MG63 (cell line): ENCODE measurements around the gene LZTR1. TPM values are rescaled to one million over a fixed set of nuclear protein-coding genes. Genes with fewer than 3 reads are reported as not detected.
"Not testable (repeated sequence)": the region's sequence is repeated elsewhere in the genome, so short reads cannot be mapped to it uniquely, and the experiment has no call there.

ENCODE experiments used
- DNase-seq: peaks from one replicate; pipeline ENCODE4 v3.0.0-alpha.2; 2020
- H3K27me3 ChIP-seq: fragments of 250-450 bp; sonication (Bioruptor Pico); 2 replicates; pipeline ENCODE4 v1.5.1; 2020; ENCODE audit warnings: mild to moderate bottlenecking, moderate library complexity
- H3K36me3 ChIP-seq: fragments of 250-450 bp; sonication (Bioruptor Pico); 2 replicates; pipeline ENCODE4 v1.5.1; 2020; ENCODE audit warnings: mild to moderate bottlenecking, moderate library complexity
- H3K4me3 ChIP-seq: fragments of 250-450 bp; sonication (Bioruptor Pico); 2 replicates; pipeline ENCODE4 v1.5.1; 2020; ENCODE audit warnings: mild to moderate bottlenecking, moderate library complexity
- H3K9me3 ChIP-seq: fragments of 250-450 bp; sonication (Bioruptor Pico); 2 replicates; pipeline ENCODE4 v1.5.1; 2020; ENCODE audit warnings: mild to moderate bottlenecking, moderate library complexity
- total RNA-seq: library from RNA; depleted of rRNA; stranded (reverse); fragments of >200 nt; shearing (Covaris generic); gene quantifications from 2 replicates; pipeline ENCODE4 v1.2.3, GENCODE V29; 2014; ENCODE audit warnings: low replicate concordance

LZTR1 gene
- total RNA-seq, 1 experiment from 2014 or later: 25.3 TPM

DNA sequence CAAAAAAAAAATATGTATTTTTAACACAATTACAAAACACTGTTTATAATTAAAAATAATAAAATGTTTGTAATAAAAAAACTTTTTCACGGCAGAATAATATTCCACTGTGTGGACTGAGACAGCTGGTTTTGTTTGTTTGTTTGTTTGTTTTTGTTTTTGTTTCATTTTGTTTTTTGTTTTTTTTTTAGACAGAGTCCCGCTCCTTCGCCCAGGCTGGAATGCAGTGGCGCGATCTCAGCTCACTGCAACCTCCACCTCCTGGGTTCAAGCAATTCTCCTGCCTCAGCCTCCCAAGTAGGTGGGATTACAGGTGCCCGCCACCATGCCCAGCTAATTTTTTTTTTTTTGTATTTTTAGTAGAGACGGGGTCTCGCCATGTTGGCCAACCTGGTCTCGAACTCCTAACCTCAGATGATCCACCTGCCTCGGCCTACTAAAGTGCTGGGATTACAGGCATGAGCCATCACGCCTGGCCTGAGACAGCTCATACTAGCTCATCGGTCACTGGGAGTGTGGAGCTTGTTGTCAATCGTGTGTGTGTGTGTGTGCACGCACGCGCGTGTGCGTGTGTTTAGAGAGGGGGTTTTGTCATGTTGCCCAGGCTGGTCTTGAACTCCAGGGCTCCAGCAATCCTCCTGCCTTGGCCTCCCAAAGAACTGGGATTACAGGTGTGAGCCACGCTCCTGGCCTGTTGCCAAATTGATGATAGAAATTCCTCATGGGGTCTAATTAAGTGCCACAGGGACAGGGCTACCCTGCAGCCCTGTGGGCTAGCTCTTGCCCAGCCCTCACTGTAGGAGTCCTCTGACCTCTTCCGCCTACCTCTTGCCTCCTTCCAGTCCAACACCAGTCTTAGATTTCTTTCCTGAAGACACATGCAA, 22.3 kb upstream of the LZTR1 start:
- H3K4me3 ChIP-seq: no peak overlapping the region
- no peaks in the 10 kb centered on the region for H3K36me3 ChIP-seq
- DNase-seq: no peak
- H3K27me3 ChIP-seq: no peaks in the 10 kb centered on the region
- H3K9me3 ChIP-seq: no peaks in the 10 kb centered on the region

DNA sequence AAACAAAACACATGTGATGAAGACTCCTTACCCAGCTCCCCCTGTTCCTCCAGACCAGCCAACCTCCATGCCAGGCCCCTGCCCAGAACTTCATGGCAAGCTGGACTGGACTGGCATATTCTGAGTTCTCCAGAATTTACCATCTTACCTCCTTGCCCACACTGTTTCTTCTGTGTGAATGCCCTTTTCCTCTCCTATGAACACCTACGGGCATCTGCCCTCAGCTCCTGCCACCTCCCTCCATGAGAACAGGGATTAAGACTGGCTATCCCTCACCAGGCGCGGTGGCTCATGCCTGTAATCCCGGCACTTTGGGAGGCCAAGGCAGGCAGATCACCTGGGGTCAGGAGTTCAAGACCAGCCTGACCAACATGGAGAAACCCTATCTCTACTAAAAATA, 21.5 kb upstream of the LZTR1 start:
- H3K9me3 ChIP-seq: no peaks in the 10 kb centered on the region
- DNase-seq: no peak
- H3K4me3 ChIP-seq: no peak overlapping the region
- no peaks in the 10 kb centered on the region for H3K27me3 ChIP-seq
- H3K36me3 ChIP-seq: no peaks in the 10 kb centered on the region

DNA sequence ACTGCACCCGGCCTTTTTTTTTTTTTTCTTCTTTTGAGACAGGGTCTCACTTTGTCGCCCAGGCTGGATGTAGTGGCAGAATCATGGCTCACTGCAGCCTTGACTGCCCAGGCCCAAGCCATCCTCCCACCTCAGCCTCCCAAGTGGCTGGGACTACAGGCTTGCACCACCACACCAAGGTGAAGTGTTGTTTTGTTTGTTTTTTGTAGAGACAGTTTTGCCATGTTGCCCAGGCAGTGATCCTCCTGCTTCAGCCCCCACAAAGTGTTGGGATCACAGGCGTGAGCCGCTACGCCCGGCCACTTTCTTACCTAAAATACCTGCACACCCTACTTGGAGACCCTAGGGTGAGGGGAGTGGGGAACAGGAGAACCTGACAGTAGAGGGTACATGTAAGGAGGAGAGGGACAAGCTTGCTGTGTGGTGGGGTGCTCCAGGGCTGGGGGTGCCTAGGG, 19.6 kb upstream of the LZTR1 start:
- no peaks in the 10 kb centered on the region for H3K27me3 ChIP-seq
- no peaks in the 10 kb centered on the region for H3K9me3 ChIP-seq
- H3K36me3 ChIP-seq: no peaks in the 10 kb centered on the region
- H3K4me3 ChIP-seq: no peak overlapping the region
- no peak for DNase-seq

DNA sequence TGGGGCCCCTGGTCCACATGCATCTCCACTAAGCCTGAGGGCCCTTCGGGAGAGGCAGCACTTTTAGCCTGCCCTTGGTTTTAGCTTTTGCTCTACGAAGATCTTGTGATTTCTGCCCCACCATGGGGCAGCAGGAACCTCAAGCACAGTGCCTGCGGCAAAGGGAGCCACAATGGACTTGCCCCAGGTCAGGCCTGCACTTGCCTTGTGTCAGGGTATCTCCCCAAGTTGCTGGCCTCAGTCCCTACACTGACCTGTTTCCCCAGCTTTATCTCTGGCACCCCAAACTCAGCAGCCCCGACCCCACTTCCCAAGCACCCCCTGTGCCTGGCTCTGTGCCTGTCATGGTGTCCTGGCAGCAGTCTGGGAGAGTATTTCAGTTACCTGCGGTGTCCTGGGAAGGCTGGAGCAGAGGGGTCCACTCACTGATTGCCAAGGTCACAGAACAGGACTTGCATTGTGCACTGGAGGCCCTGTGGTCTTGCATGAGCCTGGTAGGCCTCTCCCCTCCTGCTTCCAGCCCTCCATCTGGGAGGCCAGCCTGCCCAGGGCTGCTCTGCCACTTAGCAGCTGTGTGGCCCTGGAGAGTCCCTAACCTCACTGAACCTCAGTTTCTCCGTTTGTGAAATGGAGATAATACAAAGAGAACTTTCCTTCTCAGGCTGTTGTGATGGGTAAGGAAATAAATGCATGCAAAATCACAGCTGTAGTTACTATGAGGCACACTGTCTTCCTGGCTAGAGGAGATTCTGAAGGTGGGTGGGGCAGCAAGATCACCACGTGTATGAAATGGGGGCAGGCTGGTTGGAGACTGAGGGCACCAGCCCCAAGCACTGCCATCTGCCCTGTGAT, 18.7 kb upstream of the LZTR1 start:
- no peak for DNase-seq
- Histone ChIP-seq H3K9me3 (no peaks in the 10 kb centered on the region), H3K27me3 (no peaks in the 10 kb centered on the region), H3K4me3 (no peak overlapping the region), H3K36me3 (no peaks in the 10 kb centered on the region)

DNA sequence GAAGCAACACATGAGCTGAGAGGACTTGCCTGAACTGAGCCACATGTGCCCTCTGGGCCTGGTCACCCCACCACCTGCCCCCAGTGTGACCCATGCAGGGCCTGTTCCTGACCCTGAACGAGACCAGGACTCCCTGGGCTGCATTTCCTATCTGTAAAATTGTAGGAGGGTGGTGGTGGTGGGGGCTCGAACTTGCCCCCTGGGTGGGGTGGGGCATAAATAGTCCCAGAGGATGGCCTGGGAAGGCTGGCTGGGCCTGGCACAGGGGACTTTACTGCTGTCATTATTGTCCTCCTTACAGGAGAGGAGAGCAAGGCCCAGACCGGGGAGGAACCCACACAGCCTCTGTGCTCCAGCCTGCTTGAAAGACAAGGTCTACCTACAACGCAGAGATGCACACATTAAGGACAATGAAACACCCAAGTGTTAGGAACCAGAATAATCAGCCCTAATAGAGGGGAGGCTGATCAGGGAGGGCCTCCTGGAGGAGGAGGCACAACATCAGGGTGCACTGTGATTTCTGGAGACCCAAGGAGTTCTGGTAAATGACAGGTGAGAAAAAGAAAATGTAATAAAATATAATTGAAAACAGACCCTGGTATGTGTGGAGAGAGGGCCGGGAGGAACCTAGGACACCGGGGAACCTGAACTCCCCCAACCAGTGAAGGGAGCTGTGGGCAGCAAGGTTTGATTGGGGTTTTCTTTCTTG, 17.9 kb upstream of the LZTR1 start:
- Histone ChIP-seq H3K36me3 (no peaks in the 10 kb centered on the region), H3K27me3 (no peaks in the 10 kb centered on the region), H3K9me3 (no peaks in the 10 kb centered on the region), H3K4me3 (no peak overlapping the region)
- no peak for DNase-seq

DNA sequence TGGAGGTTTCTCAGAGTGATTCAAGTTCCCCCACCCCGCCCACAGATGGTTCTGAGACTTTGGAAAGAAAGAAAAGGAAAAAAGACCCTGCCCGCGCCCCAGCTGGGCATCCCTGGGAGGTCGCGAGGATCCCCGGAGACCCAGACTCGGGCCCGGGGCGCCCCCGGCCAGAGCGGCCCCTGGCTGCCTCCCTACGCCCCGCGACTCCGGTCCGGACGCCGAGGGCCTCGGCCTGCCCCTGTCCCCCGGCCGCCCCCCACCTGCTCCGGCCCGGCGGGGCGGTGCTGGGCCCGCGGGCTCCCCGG, 17.3 kb upstream of the LZTR1 start:
- no peaks in the 10 kb centered on the region for H3K27me3 ChIP-seq
- no peak overlapping the region for H3K4me3 ChIP-seq
- H3K9me3 ChIP-seq: no peaks in the 10 kb centered on the region
- DNase-seq: no peak
- no peaks in the 10 kb centered on the region for H3K36me3 ChIP-seq

DNA sequence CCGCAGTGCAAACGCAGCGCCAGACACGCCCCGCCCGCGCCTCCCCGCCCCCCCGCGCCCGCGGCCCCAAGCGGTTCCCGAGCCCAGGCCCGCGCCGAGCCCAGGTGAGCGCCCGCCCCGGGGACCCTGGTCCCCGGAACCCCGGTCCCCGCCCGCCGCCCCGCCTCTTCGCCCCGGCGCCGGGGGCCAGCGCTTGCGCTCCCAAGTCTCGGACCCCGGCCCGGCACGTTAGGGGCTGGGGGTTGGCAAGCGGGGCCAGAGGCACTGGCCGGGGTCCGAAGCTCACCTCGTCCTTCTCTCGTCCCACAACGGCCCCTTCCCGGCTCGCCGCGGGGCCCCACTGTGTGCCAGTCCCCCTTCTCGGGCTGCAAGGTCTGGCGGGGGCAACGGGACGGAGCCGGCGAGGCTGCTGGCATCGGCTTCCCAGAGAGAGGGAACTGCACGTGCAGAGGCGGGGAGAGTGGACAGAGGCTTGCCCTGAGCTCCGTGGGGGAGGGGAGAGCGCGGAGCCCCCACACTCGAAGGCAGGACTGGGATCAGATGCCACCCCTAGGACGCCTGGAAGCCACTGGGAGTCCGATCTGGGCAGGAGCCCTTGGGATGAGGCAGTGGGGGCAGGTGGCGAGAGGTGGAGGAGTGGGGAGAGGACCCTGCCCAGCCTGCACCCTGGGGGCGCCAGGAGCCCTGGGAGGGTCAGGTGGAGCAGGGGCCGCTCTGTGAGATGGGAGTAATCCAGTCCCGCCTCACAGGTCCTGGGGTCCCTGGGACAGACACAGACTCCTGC, 16.8 kb upstream of the LZTR1 start:
- Histone ChIP-seq H3K27me3 (no peaks in the 10 kb centered on the region), H3K9me3 (no peaks in the 10 kb centered on the region), H3K36me3 (no peaks in the 10 kb centered on the region), H3K4me3 (no peak overlapping the region)
- DNase-seq: no peak

DNA sequence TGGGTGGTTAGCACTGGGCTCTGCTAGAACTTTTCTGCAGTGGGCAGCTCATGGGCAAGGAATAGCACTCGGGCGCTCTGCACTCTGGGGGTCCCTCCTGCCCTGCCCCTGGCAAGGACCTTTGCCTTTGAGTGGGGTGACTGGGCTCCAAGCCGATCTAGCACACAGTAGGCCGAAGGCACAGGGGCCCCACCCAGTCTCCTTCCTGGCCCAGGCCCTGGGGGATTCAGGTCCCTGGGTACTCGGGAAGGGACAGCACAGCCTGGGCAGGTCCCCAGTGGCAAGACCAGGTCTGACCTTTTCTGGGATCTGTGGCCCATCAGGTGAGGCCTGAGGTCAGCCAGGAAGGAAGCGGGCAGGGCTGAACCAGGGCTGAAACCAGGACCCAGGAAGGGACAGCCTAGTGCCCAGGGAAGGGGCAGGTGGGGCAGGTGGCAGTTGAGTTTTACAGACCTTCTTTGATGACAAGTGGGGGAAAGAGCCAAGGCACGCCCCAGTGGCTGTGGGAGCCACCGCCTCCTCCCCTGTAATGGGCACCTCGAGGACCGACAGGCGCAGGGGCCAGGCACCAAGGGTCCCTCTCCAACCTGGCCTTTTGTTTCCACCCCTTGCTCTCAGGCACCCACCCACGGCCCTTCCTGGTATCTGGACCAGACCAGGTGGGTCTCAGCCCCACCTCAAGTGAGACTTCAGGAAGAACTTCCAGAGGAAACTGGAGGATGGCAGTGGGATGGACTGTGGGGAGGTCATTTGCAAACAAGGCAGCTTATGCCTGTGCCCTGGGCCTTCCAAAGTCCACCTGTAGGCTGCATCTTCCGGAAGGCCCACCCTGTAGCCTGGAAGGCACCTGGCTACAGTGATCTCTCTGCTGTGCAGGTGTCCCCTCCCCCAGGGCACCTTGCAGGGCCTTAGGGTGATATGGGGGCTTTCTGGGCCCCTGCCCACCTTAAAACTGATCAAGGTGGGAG, 15.9 kb upstream of the LZTR1 start:
- Histone ChIP-seq H3K4me3 (no peak overlapping the region), H3K9me3 (no peaks in the 10 kb centered on the region), H3K27me3 (no peaks in the 10 kb centered on the region), H3K36me3 (no peaks in the 10 kb centered on the region)
- no peak for DNase-seq

DNA sequence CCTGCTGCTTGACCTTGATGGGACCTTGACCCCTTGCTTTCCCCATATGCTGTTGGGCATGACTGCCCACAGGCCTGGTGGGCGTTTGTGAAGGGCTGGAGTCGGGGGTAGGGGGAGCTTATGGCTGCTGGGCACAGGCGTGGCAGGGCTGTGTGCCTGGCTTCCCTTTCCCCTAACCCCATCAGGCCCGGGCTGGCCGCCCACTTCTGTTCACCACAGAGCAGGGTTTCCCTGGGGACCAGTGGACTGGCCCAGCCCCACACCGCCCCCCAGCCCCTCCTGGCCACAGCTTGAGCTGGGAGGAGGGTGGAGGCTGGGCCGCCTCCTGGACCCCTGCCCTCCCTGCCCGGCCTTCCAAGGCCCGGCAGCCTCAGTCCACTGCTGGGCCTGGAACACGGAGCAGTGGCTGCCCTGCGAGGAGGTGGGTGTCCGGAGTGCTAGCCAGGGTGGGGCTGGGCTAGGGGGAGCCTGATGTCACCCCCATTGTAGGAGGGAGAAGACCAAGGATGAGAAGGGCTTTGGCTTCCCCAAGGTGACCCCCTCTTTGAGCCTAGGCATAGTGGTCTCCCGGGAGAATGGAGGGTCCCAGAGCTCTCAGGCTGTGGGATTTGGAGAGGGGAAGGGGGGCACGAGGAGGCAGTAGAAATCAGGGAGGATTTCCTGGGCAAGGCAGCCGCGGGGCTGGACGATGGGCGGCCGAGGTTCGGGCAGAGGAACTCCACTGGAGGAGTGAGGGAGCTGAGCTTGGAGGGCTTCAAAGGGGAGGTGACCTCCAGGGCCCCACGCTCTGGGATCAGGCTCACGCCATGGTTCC, 15.0 kb upstream of the LZTR1 start, which contains the start of gene AIFM3:
AIFM3 (plus strand) TSS at position 373 of the 814 bp plus-strand sequence. CDS start 690 bp downstream, outside the sequence.
- no peaks in the 10 kb centered on the region for H3K36me3 ChIP-seq
- no peak within 1 kb of the TSS for H3K4me3 ChIP-seq
- H3K27me3 ChIP-seq: no peaks in the 10 kb centered on the region

DNA sequence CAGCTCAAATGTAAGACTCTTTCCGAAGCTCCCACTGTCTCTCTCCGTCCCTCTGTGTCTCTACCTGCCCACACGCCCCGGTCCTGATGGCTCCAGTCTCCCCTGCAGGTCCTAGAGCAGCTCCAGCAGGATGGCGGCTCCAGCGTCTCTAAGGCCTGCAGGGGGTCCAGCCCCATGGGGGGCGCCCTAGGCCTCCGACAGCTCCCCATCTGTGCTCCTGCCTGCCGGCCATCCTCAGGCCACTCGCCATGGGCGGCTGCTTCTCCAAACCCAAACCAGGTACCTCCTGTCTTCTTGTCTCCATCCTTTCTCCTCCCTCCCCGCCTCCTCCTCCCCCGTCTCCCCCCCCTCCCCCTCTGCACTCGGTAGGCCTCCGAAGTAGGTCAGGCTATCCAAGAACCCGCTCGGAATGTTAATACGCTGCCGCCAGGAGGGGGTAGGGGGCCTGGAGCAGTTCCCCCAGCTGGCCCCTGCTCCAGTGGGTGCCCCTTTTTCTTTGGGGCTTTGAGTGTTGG, 14.3 kb upstream of the LZTR1 start:
- DNase-seq: no peak
- Histone ChIP-seq H3K36me3 (no peaks in the 10 kb centered on the region), H3K27me3 (no peaks in the 10 kb centered on the region), H3K4me3 (no peak overlapping the region), H3K9me3 (no peaks in the 10 kb centered on the region)

More for the DNA sequence above, 15.0 kb upstream of the LZTR1 start, which contains the start of gene AIFM3:
- no peaks in the 10 kb centered on the region for H3K9me3 ChIP-seq
- no peak for DNase-seq

DNA sequence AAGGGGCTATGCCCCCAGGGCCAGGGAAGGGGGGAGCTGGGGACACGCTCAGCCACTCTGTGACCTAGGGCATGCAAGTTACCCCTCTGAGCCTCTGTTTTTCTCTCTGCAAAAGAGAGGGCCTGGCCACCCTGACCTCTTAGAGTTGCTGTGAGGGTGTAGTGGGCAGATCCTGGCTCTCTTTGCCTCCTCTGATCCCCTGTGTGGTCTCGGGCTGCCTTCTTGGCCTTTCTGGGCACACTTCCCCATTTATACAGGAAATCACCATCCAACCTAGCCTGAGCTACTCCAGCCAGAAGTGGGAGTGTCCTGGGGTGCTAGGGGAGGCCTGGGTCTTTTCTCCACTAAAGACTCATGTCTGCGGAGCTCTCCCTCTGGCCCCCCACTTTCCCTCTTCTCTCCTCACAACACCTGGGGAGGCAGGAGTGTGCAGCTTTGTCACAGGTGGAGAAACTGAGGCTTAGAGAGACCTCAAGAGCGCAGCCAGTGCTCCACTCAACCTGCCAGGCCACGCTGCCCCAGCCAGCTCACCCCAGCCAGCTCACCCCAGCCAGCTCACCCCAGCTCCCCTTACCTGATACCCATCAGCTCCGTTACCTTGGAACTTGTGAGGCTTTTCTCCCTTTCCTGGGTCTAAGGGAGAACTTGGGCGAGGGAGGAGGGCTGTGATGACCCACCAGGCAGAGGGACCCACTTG, 13.7 kb upstream of the LZTR1 start:
- Histone ChIP-seq H3K36me3 (no peaks in the 10 kb centered on the region), H3K4me3 (no peak overlapping the region), H3K9me3 (no peaks in the 10 kb centered on the region), H3K27me3 (no peaks in the 10 kb centered on the region)
- DNase-seq: no peak

DNA sequence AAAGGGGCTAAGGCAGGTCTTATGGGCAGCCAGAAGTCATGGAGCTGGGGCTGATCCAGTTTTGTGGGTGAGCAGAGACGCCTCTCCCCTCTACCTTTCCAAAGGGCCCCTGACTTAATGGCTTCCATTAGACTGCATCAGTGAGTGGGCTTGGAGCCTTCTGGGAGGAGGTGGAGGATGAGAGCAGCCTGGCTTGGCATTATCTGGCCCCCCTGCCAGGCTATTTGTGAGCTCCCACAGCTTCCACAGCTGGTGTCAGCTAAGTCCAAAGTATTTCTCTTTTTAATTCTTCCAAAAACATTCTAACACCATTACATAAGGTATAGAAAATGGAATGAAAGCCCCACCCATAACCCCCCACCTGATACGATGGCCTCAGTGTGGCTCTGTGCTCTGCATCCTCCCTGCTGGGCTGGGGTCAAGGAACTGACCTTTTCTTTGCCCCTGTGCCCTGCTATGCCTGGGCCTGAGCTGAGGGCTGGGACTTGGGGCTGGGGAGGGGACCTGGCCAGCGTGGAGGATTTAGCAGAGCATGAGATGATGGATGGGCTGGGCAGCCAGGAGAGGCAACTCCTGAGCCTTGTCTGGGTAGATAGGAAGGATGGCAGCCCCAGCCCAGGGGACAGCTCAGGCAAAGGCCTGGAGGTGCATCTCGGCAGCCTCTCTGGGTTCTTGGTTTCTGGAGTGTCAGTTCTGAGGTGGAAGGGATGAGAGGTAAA, 11.0 kb upstream of the LZTR1 start:
- Histone ChIP-seq H3K36me3 (no peaks in the 10 kb centered on the region), H3K9me3 (no peaks in the 10 kb centered on the region), H3K27me3 (no peaks in the 10 kb centered on the region), H3K4me3 (no peak overlapping the region)
- peak; percentile 58 for DNase-seq

DNA sequence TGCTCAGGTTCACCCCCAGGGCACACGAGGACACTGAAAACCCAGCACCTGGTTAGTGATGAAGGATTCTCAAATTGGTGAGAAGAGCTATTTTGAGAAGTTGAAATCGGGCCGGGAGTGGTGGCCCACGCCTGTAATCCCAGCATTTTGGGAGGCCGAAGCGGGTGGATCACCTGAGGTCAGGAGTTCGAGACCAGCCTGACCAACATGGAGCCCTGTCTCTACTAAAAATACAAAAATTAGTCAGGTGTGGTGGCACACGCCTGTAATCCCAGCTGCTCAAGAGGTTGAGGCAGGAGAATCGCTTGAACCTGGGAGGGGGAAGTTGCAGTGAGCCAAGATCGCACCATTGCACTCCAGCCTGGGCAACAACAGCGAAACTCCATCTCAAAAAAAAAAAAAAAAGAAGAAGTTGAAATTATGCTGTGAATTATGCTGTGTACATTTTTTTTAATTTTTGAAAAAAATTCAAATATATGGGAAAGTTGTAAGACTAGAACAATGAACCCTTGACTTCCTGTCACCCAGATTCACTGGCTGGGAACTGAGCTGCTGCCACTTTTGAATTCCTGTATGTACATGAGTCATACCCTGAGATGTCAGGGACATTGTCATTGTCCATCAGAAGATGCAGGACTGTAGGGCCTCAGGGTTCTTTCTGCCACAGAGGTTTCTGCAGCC, 9.9 kb upstream of the LZTR1 start:
- H3K9me3 ChIP-seq, H3K36me3 ChIP-seq, H3K4me3 ChIP-seq, DNase-seq, H3K27me3 ChIP-seq: not testable (repeated sequence)
